ENCODE data around the gene JPH3. TPM values are rescaled to one million over a fixed set of nuclear protein-coding genes. Genes with fewer than 3 reads are reported as not detected.

The JPH3 gene
- polyA plus RNA-seq, 3 donors, result not detected

- H3K4me3 Mint-ChIP-seq, result no peak overlapping the region
- Histone ChIP-seq H3K27me3 (ENCODE audit: control insufficient read depth in 2 of 2, insufficient read depth in 2 of 2, low read length in 2 of 2) (peaks cover 0 to 2% of the 10 kb centered on the region in 2 donors), H3K36me3 (replicated peaks in 1 of 2; ENCODE audit: control insufficient read depth in 1 of 2, insufficient read depth in 2 of 2, low read length in 2 of 2) (no peaks in the 10 kb centered on the region), H3K4me1 (ENCODE audit: control insufficient read depth in 1 of 2, insufficient read depth in 2 of 2, low read length in 2 of 2) (no peaks in the 10 kb centered on the region), H4K20me1 (ENCODE audit: insufficient read depth, low read length) (no peaks in the 10 kb centered on the region), H3K4me2 (replicated peaks; ENCODE audit: extremely low read depth, low read length, poor library complexity, severe bottlenecking) (no peak overlapping the region), H3K4me3 (replicated peaks in 1 of 3; ENCODE audit: low read depth in 2 of 3, low read length in 3 of 3) (no peak overlapping the region), H3K27ac (ENCODE audit: low read depth in 1 of 2, low read length in 2 of 2) (no peak overlapping the region), H3K9me3 (replicated peaks in 1 of 2; ENCODE audit: control insufficient read depth in 1 of 2, insufficient read depth in 1 of 2, low read length in 2 of 2) (no peaks in the 10 kb centered on the region), H3K79me2 (ENCODE audit: insufficient read depth, low read length) (no peaks in the 10 kb centered on the region), H2AFZ (ENCODE audit: insufficient read depth, low read depth, low read length, poor library complexity, severe bottlenecking) (no peak overlapping the region), H3K9ac (ENCODE audit: insufficient read depth, low read length, poor library complexity, severe bottlenecking) (no peak overlapping the region)
- intact Hi-C loops (cut with micrococcal nuclease), result no loop called here
- TF ChIP-seq, protein P1, sequence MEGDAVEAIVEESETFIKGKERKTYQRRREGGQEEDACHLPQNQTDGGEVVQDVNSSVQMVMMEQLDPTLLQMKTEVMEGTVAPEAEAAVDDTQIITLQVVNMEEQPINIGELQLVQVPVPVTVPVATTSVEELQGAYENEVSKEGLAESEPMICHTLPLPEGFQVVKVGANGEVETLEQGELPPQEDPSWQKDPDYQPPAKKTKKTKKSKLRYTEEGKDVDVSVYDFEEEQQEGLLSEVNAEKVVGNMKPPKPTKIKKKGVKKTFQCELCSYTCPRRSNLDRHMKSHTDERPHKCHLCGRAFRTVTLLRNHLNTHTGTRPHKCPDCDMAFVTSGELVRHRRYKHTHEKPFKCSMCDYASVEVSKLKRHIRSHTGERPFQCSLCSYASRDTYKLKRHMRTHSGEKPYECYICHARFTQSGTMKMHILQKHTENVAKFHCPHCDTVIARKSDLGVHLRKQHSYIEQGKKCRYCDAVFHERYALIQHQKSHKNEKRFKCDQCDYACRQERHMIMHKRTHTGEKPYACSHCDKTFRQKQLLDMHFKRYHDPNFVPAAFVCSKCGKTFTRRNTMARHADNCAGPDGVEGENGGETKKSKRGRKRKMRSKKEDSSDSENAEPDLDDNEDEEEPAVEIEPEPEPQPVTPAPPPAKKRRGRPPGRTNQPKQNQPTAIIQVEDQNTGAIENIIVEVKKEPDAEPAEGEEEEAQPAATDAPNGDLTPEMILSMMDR (IDR thresholded peaks at IDR 0.05), result no peak
- peaks cover 3 to 31% (median 28%) of the 10 kb centered on the region in 3 donors for H3K27me3 Mint-ChIP-seq (ENCODE audit: low read depth in 3 of 3)
- no peak overlapping the region for H3K27ac Mint-ChIP-seq
- DNase-seq, result no peak
- H3K9me3 Mint-ChIP-seq, result peaks cover 0 to 5% (median 0%) of the 10 kb centered on the region in 7 donors
- no peaks in the 10 kb centered on the region for H3K4me1 Mint-ChIP-seq
- no peaks in the 10 kb centered on the region for H3K36me3 Mint-ChIP-seq
- 87% methylated on average over 5 of the region's 6 CpGs for WGBS (ENCODE audit: insufficient coverage)
Measured at GRCh38 chr16:87570572-87570937, 31.8 kb upstream of the JPH3 start.

- no peak overlapping the region for H3K27ac Mint-ChIP-seq
- TF ChIP-seq, protein P1 (IDR thresholded peaks at IDR 0.05), result peak; percentile 41
Measured at GRCh38 chr16:87570938-87571867, 31.1 kb upstream of the JPH3 start.

More at GRCh38 chr16:87570938-87571867, 31.1 kb upstream of the JPH3 start:
- intact Hi-C loops (cut with micrococcal nuclease), result no loop called here
- no peaks in the 10 kb centered on the region for H3K79me2 ChIP-seq (ENCODE audit: insufficient read depth, low read length)
- H3K4me3 ChIP-seq (replicated peaks in 1 of 3; ENCODE audit: low read depth in 2 of 3, low read length in 3 of 3), result no peak overlapping the region
- WGBS (ENCODE audit: insufficient coverage), result 56% methylated on average over 17 of the region's 24 CpGs
- Mint-ChIP-seq H3K36me3 (no peaks in the 10 kb centered on the region), H3K27me3 (ENCODE audit: low read depth in 3 of 3) (peaks cover 3 to 31% (median 24%) of the 10 kb centered on the region in 3 donors), H3K9me3 (peaks cover 0 to 5% (median 0%) of the 10 kb centered on the region in 7 donors), H3K4me3 (no peak overlapping the region), H3K4me1 (no peaks in the 10 kb centered on the region)
- no peaks in the 10 kb centered on the region for H4K20me1 ChIP-seq (ENCODE audit: insufficient read depth, low read length)
- no peak overlapping the region for H2AFZ ChIP-seq (ENCODE audit: insufficient read depth, low read depth, low read length, poor library complexity, severe bottlenecking)
- H3K36me3 ChIP-seq (replicated peaks in 1 of 2; ENCODE audit: control insufficient read depth in 1 of 2, insufficient read depth in 2 of 2, low read length in 2 of 2), result no peaks in the 10 kb centered on the region
- H3K4me1 ChIP-seq (ENCODE audit: control insufficient read depth in 1 of 2, insufficient read depth in 2 of 2, low read length in 2 of 2), result no peaks in the 10 kb centered on the region
- peaks cover 0 to 2% of the 10 kb centered on the region in 2 donors for H3K27me3 ChIP-seq (ENCODE audit: control insufficient read depth in 2 of 2, insufficient read depth in 2 of 2, low read length in 2 of 2)
- no peaks in the 10 kb centered on the region for H3K9me3 ChIP-seq (replicated peaks in 1 of 2; ENCODE audit: control insufficient read depth in 1 of 2, insufficient read depth in 1 of 2, low read length in 2 of 2)
- no peak overlapping the region for H3K9ac ChIP-seq (ENCODE audit: insufficient read depth, low read length, poor library complexity, severe bottlenecking)
- no peak overlapping the region for H3K27ac ChIP-seq (ENCODE audit: low read depth in 1 of 2, low read length in 2 of 2)
- H3K4me2 ChIP-seq (replicated peaks; ENCODE audit: extremely low read depth, low read length, poor library complexity, severe bottlenecking), result no peak overlapping the region
- no peak for DNase-seq
